Lung microvascular endothelial cell (primary cell): ENCODE results near the gene ZNF177. TPM values are rescaled to one million over a fixed set of nuclear protein-coding genes. Genes with fewer than 3 reads are reported as not detected.

Experiments
- DNase-seq, 2 donors: peaks; one replicate each; pipeline versions ENCODE4 v3.0.0 to v3.0.0-alpha.2; 2010; ENCODE audit warnings: low read depth in 2 of 2
- total RNA-seq: library from RNA; depleted of rRNA; stranded (reverse); fragments of >200 nt; gene quantifications from 2 replicates; pipeline ENCODE4 v1.2.1, GENCODE V29; 2014

ZNF177 gene
- total RNA-seq, 1 donor from 2014 or later = 0.60 TPM

GRCh38 chr19:9427941-9428340, 65.1 kb downstream of the ZNF177 start:
- DNase-seq = peak in 1 of 2 donors; percentile 6

DNA sequence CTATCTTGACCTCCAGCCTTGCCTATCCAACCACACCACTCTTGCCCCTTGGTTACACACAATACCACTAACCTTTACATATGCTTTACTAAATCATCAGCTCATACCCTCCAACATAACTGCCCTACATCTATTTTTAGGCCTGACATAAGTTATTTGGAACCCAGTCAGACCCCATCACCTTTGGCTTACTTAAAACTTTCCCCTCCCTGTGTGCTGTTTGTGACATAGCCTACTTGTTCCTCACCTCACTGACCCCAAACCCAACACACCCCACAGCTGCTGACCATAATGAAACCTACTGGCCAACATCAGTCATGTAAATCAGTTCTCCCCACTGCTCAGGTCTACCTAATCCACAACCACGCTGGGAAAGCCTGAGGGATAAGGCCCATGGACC, 67.6 kb downstream of the ZNF177 start:
- no peak for DNase-seq

DNA sequence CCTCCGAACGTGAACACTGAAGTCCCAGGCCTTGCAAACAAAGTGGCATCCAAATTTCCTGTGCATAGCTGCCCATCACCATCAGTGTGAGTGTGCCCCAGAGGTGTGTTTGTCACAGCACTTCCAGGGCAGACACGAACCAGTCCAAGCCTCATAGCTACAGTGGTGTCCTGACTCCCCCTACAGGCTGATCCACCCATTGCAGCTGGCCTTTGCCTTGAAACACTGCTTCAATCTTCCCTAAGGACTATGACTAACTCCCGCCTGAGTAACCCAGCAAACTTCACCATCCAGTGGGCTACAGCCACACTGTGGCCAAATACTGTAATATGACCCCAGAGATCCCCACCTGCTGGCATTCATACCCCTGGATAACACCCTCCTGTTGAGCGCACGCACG, 68.7 kb downstream of the ZNF177 start:
- DNase-seq = peak; percentile 12 to 39

Other genes starting within 250 kb of the ZNF177 start
- gene OR7G1, start 247.2 kb upstream of the ZNF177 start, total RNA-seq = not detected in 2 replicates
- not detected in 2 replicates for gene OR7G3, start 236.1 kb upstream of the ZNF177 start, total RNA-seq
- 7.4 and 12.3 TPM in 2 replicates for gene ZNF317, start 222.6 kb upstream of the ZNF177 start, total RNA-seq
- under 0.01 TPM in 1 of 2 replicates, not detected in the other for gene OR7D2, start 184.0 kb upstream of the ZNF177 start, total RNA-seq
- gene OR7D4, start 143.4 kb upstream of the ZNF177 start, total RNA-seq = not detected in 2 replicates
- not detected in 2 replicates for gene OR7E24, start 112.1 kb upstream of the ZNF177 start, total RNA-seq
- 3.9 and 5.6 TPM in 2 replicates for gene ZNF699, start 53.2 kb upstream of the ZNF177 start, total RNA-seq
- 7.4 and 8.3 TPM in 2 replicates for gene ZNF559, start 38.8 kb upstream of the ZNF177 start, total RNA-seq
- 6.8 and 8.5 TPM in 2 replicates for gene ZNF266, start 72.6 kb downstream of the ZNF177 start, total RNA-seq
- under 0.01 TPM in 2 replicates for gene ZNF560, start 135.6 kb downstream of the ZNF177 start, total RNA-seq
- 12.0 and 14.5 TPM in 2 replicates for gene ZNF426, start 175.6 kb downstream of the ZNF177 start, total RNA-seq
- 17.9 and 30.2 TPM in 2 replicates for gene ZNF121, start 221.5 kb downstream of the ZNF177 start, total RNA-seq